HG02885 (cell line): ENCODE data around the gene RAF1.
"Not testable (repeated sequence)": the region's sequence is repeated elsewhere in the genome, so short reads cannot be mapped to it uniquely, and the experiment has no call there.

Experiments
- ATAC-seq: cut with Tn5 transposase; IDR thresholded peaks from one replicate; pipeline ENCODE4 v1.9.1; 2021; ENCODE audit warnings: mild to moderate bottlenecking; ENCODE audit not compliant: unreplicated experiment, poor library complexity

RAF1 gene

GRCh38 chr3:12568747-12569146 lies 95.2 kb downstream of the RAF1 start:
- ATAC-seq: no peak

GRCh38 chr3:12566976-12567375 lies 96.9 kb downstream of the RAF1 start:
- ATAC-seq: no peak

GRCh38 chr3:12562451-12562850 lies 101.5 kb downstream of the RAF1 start:
- no peak for ATAC-seq

- ATAC-seq: no peak
Measured at GRCh38 chr3:12561397-12561796, 102.5 kb downstream of the RAF1 start.

GRCh38 chr3:12560505-12561190 lies 103.3 kb downstream of the RAF1 start:
- ATAC-seq: peak; percentile 64

- ATAC-seq: no peak
Measured at GRCh38 chr3:12559520-12559919, 104.4 kb downstream of the RAF1 start.

GRCh38 chr3:12558706-12559105 lies 105.2 kb downstream of the RAF1 start:
- no peak for ATAC-seq

- ATAC-seq: no peak
Measured at GRCh38 chr3:12557473-12558100, 106.3 kb downstream of the RAF1 start.

- ATAC-seq: peak; percentile 81
Measured at GRCh38 chr3:12556690-12557472, 107.0 kb downstream of the RAF1 start, which contains the start of gene MKRN2. Gene MKRN2, plus strand, starts transcription at chr3:12557087. Its CDS starts 64 bp downstream, at chr3:12557151.

- ATAC-seq: no peak
Measured at GRCh38 chr3:12556314-12556689, 107.6 kb downstream of the RAF1 start.

GRCh38 chr3:12553921-12554391 lies 110.0 kb downstream of the RAF1 start:
- no peak for ATAC-seq

GRCh38 chr3:12549971-12550760 lies 113.8 kb downstream of the RAF1 start:
- ATAC-seq: no peak

GRCh38 chr3:12545473-12545791 lies 118.5 kb downstream of the RAF1 start, which contains the start of gene MKRN2OS:
Gene MKRN2OS, minus strand, starts transcription at chr3:12545499. Its CDS starts 35 bp downstream, at chr3:12545464.
- no peak for ATAC-seq

GRCh38 chr3:12544652-12545472 lies 119.1 kb downstream of the RAF1 start:
- no peak for ATAC-seq

GRCh38 chr3:12543497-12543896 lies 120.4 kb downstream of the RAF1 start:
- ATAC-seq: not testable (repeated sequence)

GRCh38 chr3:12541625-12542024 lies 122.3 kb downstream of the RAF1 start:
- peak; percentile 58 for ATAC-seq

GRCh38 chr3:12536423-12536822 lies 127.5 kb downstream of the RAF1 start:
- ATAC-seq: no peak
